GM18909 (cell line): ENCODE results near the gene GAPDHS.

Experiments used
- ATAC-seq: cut with Tn5 transposase; IDR thresholded peaks from one replicate; pipeline ENCODE4 v1.9.1; 2021; ENCODE audit warnings: mild to moderate bottlenecking; ENCODE audit not compliant: unreplicated experiment, poor library complexity

Gene GAPDHS

DNA sequence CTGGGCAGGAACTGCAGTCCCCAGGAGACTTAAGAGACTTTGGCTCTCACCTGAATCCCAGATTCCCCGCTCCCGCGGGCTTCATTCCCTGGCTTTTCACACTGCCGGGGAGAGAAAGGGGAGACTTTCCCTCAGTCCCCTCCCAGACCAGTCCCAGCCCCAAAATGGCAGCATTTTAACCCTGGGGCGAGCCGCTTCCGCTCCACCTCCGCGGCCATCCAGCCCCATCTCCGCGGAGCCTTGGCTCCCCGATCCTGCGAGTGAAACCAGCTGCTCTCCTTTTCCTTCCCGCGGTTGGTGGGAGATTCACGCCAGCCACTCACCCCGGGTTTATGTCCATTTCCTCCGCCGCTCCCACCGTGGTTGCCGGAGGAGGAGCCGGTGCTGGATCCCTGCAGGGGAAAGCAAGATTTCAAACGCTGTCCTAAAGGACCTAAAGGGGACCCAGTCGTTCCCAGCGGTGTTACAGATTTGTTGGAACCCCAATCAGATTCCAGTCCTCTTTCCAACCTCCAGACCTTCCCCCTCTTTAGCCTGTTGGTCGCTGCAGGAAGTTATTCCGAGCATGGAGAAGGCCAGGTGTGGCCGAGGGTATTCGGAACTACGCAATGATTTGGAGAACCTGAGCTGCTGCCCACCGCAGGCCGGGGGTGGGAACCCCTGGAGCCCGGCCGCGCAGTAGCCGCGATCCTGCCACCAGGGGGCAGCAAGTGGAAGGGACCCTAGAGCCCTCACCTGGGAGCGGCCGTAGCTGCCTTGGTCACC lies 23.2 kb upstream of the GAPDHS start:
- ATAC-seq, result peak; percentile 64

DNA sequence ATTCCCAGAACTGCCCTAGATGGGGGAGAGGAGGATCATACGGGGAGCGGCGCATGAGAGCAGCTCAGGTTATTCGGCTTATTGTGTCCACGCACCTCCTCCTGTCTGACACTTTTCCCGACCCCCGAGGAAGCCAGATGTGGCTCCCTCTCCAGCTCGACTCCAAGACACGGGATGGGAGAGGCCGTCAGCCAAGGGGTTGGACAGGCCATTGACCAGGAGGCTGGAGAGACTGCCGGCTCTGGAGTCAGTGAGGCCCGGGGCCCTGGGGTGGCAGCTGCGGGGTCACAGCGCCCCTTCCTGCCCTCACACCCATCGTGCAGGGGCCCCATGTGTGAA lies 22.7 kb upstream of the GAPDHS start:
- no peak for ATAC-seq

GRCh38 chr19:35511337-35511736 lies 21.9 kb upstream of the GAPDHS start:
- ATAC-seq, result no peak

- ATAC-seq, result no peak
These were observed 20.2 kb upstream of the GAPDHS start for GRCh38 chr19:35512831-35513627.

GRCh38 chr19:35513628-35514281 lies 19.5 kb upstream of the GAPDHS start, which contains the start of gene DMKN:
DMKN (minus strand) TSS chr19:35513649; CDS start chr19:35513475, 174 bp downstream.
- ATAC-seq, result no peak

- no peak for ATAC-seq
These were observed 18.9 kb upstream of the GAPDHS start for GRCh38 chr19:35514282-35514809.

GRCh38 chr19:35516310-35516709 lies 16.9 kb upstream of the GAPDHS start:
- no peak for ATAC-seq

- no peak for ATAC-seq
These were observed 15.9 kb upstream of the GAPDHS start for GRCh38 chr19:35517342-35517741.

- ATAC-seq, result no peak
These were observed 14.9 kb upstream of the GAPDHS start for GRCh38 chr19:35518313-35518712.

DNA sequence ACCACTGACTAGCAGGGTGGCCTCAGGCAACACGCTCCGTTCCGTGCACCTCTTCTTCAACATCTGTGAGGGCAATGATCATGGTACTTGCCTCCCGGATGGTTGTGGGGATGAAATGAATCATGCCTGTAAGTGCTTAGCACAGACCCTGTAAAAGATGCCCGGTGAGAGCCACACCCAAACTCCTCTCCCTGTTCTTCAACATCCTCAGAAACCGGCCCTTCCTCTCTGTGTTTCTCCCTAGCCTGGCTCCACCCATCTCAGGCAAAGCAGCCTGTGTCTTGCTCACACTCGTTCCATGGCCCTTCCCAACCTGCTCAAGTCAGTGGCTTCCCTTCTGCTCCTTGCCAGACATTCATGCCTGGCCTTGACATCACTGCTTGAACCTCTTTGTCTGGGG lies 14.0 kb upstream of the GAPDHS start:
- ATAC-seq, result no peak

- ATAC-seq, result no peak
These were observed 12.0 kb upstream of the GAPDHS start for GRCh38 chr19:35521124-35521743.

DNA sequence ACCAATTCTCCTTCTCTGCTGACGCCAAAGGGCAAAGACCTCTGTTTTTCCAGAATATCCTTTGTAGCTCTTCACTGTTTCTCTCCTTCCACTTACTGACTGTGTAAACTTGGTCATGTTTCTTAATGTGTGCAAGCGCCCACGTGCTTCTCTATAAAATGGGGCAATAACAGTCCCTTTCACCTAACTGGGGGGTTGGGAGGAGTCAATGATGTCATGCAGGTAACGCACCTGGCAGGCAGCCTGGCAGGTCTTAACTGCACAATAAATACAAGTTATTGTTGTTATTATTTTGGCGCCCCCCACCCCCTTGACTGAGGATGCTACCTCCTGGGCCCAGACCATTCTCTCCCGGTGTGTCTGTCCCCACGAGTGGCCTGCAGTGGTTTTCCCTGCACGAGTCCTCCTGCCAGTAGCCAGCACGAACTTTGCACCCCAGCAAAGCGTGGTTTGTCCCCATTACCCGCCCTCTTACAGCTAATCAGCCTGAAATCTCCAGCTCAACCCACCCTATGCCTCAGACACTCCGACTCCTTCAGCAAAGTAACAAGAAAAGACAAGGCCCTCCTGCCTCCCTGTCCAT lies 10.4 kb upstream of the GAPDHS start:
- no peak for ATAC-seq

GRCh38 chr19:35524181-35524837 lies 8.9 kb upstream of the GAPDHS start:
- ATAC-seq, result no peak

DNA sequence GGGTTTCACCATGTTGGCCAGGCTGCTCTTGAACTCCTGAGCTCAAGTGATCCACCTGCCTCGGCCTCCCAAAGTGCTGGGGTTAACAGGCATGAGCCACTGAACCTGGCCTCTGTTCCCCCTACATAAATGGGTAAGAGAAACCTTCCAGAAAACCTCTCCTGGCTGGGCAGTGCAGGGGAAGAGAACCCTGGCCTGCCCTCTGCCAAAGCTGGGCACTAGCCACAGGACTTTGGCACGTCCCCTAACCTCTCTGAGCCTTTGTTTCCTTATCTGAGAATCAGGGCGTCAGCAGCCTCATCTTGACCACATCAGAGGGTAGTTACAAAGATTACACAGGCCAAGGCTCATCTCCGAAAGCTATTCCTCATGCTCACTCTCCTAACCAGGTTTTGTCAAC lies 7.4 kb upstream of the GAPDHS start:
- no peak for ATAC-seq

- no peak for ATAC-seq
These were observed 4.8 kb upstream of the GAPDHS start, which contains the start of gene SBSN for GRCh38 chr19:35528218-35529038. SBSN (minus strand) TSS chr19:35528311; CDS start chr19:35528281, 30 bp downstream.

- ATAC-seq, result no peak
These were observed 3.7 kb upstream of the GAPDHS start for GRCh38 chr19:35529241-35530218.

- ATAC-seq, result no peak
These were observed 2.0 kb upstream of the GAPDHS start for GRCh38 chr19:35531291-35531690.
